ENCODE data around the gene SPG11. TPM values are rescaled to one million over a fixed set of nuclear protein-coding genes. Genes with fewer than 3 reads are reported as not detected.

SPG11 gene
- total RNA-seq, 2 donors from 2014 or later = 68.1 to 76.0 TPM

DNA sequence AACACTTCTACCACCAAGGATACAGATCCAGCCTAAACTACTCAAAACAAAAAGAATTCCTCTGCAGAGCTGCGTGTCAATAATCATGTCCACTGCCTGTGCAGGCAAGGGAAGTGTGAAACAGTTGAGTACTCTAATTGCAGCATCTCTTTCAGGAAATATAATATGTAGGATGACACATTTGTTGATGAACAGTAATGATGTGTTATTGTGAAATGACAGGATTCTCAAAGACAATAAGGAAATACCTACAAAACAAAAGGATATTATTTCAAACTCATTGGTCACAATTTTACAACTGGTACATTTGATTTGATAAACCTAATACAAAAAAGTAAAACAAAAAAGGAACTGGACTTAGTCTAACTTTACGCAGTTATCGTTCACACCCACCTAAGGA is 4.4 kb downstream of the SPG11 start:
- Histone ChIP-seq H3K4me1 (ENCODE audit: control insufficient read depth in 1 of 2, low read depth in 2 of 2) (peaks cover 16 to 18% of the 10 kb centered on the region in 2 donors), H3K9me3 (no peaks in the 10 kb centered on the region), H3K36me3 (peaks cover 10% of the 10 kb centered on the region), H3K27ac (no peak overlapping the region), H3K4me3 (no peak overlapping the region), H3K27me3 (replicated peaks; ENCODE audit: insufficient read depth) (no peaks in the 10 kb centered on the region)
- DNase-seq (ENCODE audit: low spot score) (no peak), ATAC-seq (ENCODE audit: insufficient number of reproducible peaks, low FRiP score, low read depth) (no peak)
- TF ChIP-seq, protein P1, sequence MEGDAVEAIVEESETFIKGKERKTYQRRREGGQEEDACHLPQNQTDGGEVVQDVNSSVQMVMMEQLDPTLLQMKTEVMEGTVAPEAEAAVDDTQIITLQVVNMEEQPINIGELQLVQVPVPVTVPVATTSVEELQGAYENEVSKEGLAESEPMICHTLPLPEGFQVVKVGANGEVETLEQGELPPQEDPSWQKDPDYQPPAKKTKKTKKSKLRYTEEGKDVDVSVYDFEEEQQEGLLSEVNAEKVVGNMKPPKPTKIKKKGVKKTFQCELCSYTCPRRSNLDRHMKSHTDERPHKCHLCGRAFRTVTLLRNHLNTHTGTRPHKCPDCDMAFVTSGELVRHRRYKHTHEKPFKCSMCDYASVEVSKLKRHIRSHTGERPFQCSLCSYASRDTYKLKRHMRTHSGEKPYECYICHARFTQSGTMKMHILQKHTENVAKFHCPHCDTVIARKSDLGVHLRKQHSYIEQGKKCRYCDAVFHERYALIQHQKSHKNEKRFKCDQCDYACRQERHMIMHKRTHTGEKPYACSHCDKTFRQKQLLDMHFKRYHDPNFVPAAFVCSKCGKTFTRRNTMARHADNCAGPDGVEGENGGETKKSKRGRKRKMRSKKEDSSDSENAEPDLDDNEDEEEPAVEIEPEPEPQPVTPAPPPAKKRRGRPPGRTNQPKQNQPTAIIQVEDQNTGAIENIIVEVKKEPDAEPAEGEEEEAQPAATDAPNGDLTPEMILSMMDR (IDR thresholded peaks at IDR 0.05) = no peak

DNA sequence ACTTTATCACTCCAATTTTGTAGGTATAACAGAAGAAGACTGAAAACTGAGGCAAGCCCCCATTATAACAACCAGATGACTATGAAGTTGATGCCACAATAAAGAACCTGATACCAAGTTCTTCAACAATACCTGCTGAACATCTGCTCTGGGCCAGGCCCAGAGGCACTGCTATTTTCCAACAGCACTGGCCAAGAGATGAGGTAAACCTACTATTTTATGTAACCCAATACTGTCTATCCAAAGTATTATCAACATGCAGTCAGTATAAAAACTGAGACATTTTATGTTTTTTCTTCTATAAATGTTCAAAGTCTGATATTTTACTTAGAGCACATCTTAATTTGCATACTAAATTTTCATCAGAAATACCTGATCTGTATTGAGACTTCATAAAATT is 6.1 kb downstream of the SPG11 start:
- no peak overlapping the region for H3K4me3 ChIP-seq
- no peaks in the 10 kb centered on the region for H3K9me3 ChIP-seq
- no peak for DNase-seq (ENCODE audit: low spot score)
- no peaks in the 10 kb centered on the region for H3K27me3 ChIP-seq (replicated peaks; ENCODE audit: insufficient read depth)
- H3K4me1 ChIP-seq (ENCODE audit: control insufficient read depth in 1 of 2, low read depth in 2 of 2) = peaks cover 9 to 13% of the 10 kb centered on the region in 2 donors
- no peak for ATAC-seq (ENCODE audit: insufficient number of reproducible peaks, low FRiP score, low read depth)
- TF ChIP-seq, protein P1 (IDR thresholded peaks at IDR 0.05) = no peak
- peaks cover 10% of the 10 kb centered on the region for H3K36me3 ChIP-seq
- no peak overlapping the region for H3K27ac ChIP-seq

DNA sequence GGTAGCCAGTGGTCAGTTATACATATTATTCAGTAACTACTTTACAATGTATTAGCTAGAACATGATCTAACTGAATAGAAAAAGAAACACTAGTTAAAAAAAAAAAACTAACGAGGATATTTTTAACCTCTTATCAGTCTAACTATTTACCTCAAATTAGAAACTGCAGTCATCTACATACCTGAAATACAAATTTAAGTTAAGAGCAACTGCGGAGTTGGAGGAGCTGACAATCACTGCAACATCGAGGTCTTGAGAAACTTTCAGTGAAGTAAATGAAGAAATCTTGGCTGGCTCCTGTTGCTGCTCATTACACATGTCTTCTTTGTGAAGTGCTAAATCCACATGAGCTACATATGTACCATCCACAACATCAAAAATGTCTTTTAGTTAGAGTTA is 6.5 kb downstream of the SPG11 start:
- Histone ChIP-seq H3K27me3 (replicated peaks; ENCODE audit: insufficient read depth) (no peaks in the 10 kb centered on the region), H3K4me1 (ENCODE audit: control insufficient read depth in 1 of 2, low read depth in 2 of 2) (peaks cover 4 to 9% of the 10 kb centered on the region in 2 donors), H3K4me3 (no peak overlapping the region), H3K27ac (no peak overlapping the region), H3K9me3 (no peaks in the 10 kb centered on the region), H3K36me3 (peaks cover 10% of the 10 kb centered on the region)
- ATAC-seq (ENCODE audit: insufficient number of reproducible peaks, low FRiP score, low read depth) = no peak
- TF ChIP-seq, protein P1 (IDR thresholded peaks at IDR 0.05) = no peak
- DNase-seq (ENCODE audit: low spot score) = no peak

DNA sequence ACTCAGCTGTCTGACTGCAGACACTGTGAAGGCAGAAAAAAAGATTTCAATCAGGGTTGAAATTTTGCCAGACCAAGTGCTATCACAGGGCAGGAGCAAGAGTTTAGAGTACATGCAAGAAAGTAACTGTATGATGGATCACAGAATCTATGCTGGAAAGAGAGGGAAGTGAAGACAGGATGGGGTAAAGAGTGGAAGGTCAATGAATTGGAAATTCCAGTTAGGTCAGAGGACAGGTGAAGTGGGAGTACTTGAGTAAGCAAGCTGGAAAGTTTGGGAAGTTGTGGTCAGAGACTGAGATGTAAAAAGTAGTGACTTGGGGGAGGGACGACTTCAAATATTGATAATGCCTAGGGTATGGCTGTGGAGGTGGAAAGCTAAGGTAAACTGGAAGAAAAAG is 7.2 kb downstream of the SPG11 start:
- Histone ChIP-seq H3K9me3 (no peaks in the 10 kb centered on the region), H3K27ac (no peak overlapping the region), H3K4me1 (ENCODE audit: control insufficient read depth in 1 of 2, low read depth in 2 of 2) (peaks cover 0 to 4% of the 10 kb centered on the region in 2 donors), H3K4me3 (no peak overlapping the region), H3K27me3 (replicated peaks; ENCODE audit: insufficient read depth) (no peaks in the 10 kb centered on the region), H3K36me3 (peaks cover 16% of the 10 kb centered on the region)
- TF ChIP-seq, protein P1 (IDR thresholded peaks at IDR 0.05) = no peak
- DNase-seq (ENCODE audit: low spot score) = no peak
- no peak for ATAC-seq (ENCODE audit: insufficient number of reproducible peaks, low FRiP score, low read depth)

DNA sequence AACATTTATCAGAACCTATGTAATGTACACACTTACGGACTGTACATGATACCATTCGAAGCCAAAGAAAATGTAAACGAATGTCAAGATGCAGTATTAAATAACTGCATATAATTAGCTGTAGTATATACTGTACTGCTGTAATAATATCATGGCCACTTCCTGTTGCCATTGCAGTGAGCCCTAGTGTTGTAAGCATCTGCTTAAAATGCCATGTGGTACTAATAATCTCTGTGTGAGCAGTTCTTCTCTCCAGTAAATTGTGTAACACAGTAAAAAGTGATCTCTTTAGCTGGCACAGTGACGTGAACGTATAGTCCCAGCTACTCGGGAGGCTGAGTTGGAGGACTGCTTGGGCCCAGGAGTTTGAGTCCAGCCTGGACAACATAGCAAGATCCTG is 8.6 kb downstream of the SPG11 start:
- H3K36me3 ChIP-seq = peaks cover 18% of the 10 kb centered on the region
- H3K9me3 ChIP-seq = no peaks in the 10 kb centered on the region
- ATAC-seq (ENCODE audit: insufficient number of reproducible peaks, low FRiP score, low read depth) = no peak
- H3K4me1 ChIP-seq (ENCODE audit: control insufficient read depth in 1 of 2, low read depth in 2 of 2) = no peaks in the 10 kb centered on the region
- H3K4me3 ChIP-seq = no peak overlapping the region
- TF ChIP-seq, protein P1 (IDR thresholded peaks at IDR 0.05) = no peak
- no peak overlapping the region for H3K27ac ChIP-seq
- DNase-seq (ENCODE audit: low spot score) = no peak
- no peaks in the 10 kb centered on the region for H3K27me3 ChIP-seq (replicated peaks; ENCODE audit: insufficient read depth)
